Measurements from ENCODE around the gene CREB3L2.
A peak's percentile ranks its signal among the peaks of the same experiment; 100 is the strongest.

DNA sequence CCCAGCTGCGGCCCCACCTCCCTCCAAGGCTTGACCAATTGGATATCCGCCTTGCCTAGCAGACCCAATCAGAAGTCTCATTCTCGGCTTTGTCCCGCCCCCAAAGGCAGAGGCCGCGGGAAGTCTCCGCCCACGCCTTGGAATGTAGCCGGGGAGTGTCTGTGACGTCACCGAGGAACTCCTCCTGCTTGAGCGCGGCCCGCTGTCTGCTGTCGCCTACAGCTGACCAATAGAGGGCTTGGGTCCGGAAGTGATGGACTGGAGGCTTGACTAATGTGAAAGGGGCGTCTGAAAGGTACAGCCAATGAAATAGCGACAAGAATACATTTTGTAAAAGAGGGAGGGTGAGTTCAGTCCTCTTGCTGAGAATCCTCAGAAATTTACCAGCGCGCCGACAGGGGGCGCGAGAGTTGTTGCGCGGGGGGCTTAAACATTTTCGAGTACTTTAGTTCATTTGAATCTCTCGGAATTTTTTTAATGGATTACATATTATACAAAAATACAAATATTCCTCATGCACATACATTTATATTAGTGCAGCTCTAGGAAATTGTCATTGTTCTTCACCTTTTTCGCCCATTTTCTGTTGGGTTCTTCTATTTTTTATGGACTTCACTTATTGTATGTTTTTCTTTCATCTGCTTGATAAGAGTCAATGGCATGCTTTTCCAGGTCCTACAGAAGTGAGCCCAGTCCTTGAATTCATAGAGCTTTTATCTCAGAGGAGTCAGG, 376 bp upstream of the CREB3L2 start:
- TF ChIP-seq CTCF (IDR thresholded peaks at IDR 0.05) (peak; percentile 89 to 95), POLR2A (IDR thresholded peaks at IDR 0.05) (no peak)

All from suprapubic skin (tissue), 3 donors.